Retinal pigment epithelial cell (primary cell): ENCODE measurements around the gene CD226.

ENCODE experiments used
- DNase-seq: peaks from one replicate; pipeline ENCODE4 v3.0.0-alpha.2; 2010; ENCODE audit warnings: low read depth
- H3K4me3 ChIP-seq: 2 replicates; pipeline ENCODE4 v1.5.1; 2011; ENCODE audit warnings: mild to moderate bottlenecking, low read length, control low read depth, moderate library complexity
- CTCF ChIP-seq: conservative IDR thresholded peaks from 2 replicates; pipeline ENCODE4 v1.5.1; 2011; ENCODE audit warnings: low read depth, low read length, control low read depth, inconsistent platforms

The CD226 gene

GRCh38 chr18:69947361-69948133 lies at the start of gene CD226:
CD226 (minus strand) TSS chr18:69947873; CDS start chr18:69947406, 467 bp downstream.
- TF ChIP-seq CTCF = no peak
- no peak for DNase-seq
- no peak within 1 kb of the TSS for H3K4me3 ChIP-seq

DNA sequence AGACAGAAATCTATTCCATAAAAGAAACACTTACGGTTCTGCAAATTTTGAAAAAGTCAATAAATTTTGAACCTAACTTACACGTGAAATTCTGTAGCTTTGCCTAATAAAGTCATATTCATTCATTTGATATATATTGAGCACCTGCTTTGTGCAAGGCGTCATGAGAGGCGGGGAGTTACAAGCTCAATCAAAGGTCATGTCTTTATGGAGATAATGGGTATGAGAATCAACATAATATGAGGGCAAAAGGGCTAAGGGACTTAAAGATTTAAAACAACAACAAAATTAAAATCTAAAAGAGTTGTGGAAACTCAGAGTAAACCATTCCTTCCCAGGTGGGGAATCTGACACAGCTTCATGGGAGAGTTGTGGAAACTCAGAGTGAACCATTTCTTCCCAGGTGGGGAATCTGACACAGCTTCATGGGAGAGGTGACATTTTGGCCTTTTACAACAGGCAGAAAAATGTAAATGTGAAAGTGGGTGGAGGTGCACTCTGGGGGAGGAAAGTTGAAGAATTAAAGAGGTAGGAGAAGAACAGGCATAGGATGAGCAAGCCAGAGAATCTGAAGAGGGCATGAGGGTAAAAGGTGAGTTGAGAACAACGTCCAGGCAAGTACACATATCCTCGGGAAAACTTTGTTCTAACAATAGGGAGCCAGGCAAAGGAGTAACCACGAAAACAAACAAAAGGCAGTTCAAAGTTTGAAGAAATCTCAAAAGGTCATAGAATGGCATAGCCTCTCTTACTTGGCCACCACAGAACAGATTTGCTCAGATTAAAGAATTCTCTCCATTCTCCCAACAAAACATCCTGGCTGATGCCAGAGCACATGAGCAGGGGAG lies 49.5 kb upstream of the CD226 start:
- DNase-seq = no peak
- H3K4me3 ChIP-seq = no peak overlapping the region
- no peak for TF ChIP-seq CTCF

- no peak for DNase-seq
- no peak overlapping the region for H3K4me3 ChIP-seq
- no peak for TF ChIP-seq CTCF
Observed at GRCh38 chr18:69996417-69996816, 48.7 kb upstream of the CD226 start.

DNA sequence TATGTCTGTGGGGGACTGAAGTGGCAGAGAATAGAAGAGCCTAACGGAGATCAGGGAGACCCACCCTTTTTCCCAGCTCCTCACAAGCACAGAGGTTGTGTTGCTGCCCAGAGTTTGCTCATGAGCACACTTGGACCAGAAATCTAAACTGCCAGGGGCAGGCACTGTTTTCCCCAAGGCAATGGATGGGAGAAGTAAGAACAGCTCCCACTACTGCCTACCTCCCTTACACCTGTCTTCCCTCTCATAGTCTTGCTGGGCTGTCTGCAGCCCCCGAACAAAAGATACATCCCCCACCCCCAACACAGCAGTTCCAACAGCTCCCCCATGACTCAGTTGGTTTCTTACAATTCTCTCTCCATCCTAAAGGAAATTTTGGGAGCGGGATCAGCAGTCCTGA lies 48.1 kb upstream of the CD226 start:
- H3K4me3 ChIP-seq = no peak overlapping the region
- DNase-seq = no peak
- no peak for TF ChIP-seq CTCF

- no peak for TF ChIP-seq CTCF
- no peak for DNase-seq
- H3K4me3 ChIP-seq = no peak overlapping the region
Observed at GRCh38 chr18:69992776-69993175, 45.1 kb upstream of the CD226 start.

- no peak overlapping the region for H3K4me3 ChIP-seq
- TF ChIP-seq CTCF = no peak
- no peak for DNase-seq
Observed at GRCh38 chr18:69987870-69988269, 40.2 kb upstream of the CD226 start.
